HepG2 (cell line): ENCODE data around the gene TSSK2. TPM values are rescaled to one million over a fixed set of nuclear protein-coding genes. Genes with fewer than 3 reads are reported as not detected.
A peak's percentile ranks its signal among the peaks of the same experiment; 100 is the strongest.

Experiments
- CCAR2 ChIP-seq: fragments of 200-400 bp; formaldehyde crosslinking; optimal IDR thresholded peaks from 2 replicates; pipeline ENCODE3; 2018; ENCODE audit warnings: low read depth, mild to moderate bottlenecking, low read length, moderate library complexity
- CREM ChIP-seq, 2 experiments: sonication (generic) in 1 of 2; formaldehyde crosslinking in 1 of 2; IDR thresholded peaks; 2 replicates each; pipeline versions ENCODE4 v1.4.0 to v1.6.1; 2016 to 2020; ENCODE audit warnings: antibody characterized with exemption in 1 of 2, mild to moderate bottlenecking in 1 of 2, missing genetic modification reagents in 1 of 2
- DR1 ChIP-seq: sonication (generic); formaldehyde crosslinking; IDR thresholded peaks from 2 replicates; pipeline ENCODE4 v1.8.0; 2021; ENCODE audit warnings: mild to moderate bottlenecking, missing genetic modification reagents, inconsistent platforms
- ESRRA ChIP-seq: sonication (generic); formaldehyde crosslinking; IDR thresholded peaks from 2 replicates; pipeline ENCODE4 v1.5.1; 2020; ENCODE audit warnings: mild to moderate bottlenecking, low read depth, missing genetic modification reagents
- HCFC1 ChIP-seq: fragments of 150-350 bp; IDR thresholded peaks from 2 replicates; pipeline ENCODE4 v1.6.1; 2014; ENCODE audit warnings: low read depth, low read length
- HNRNPH1 ChIP-seq: fragments of 200-400 bp; formaldehyde crosslinking; optimal IDR thresholded peaks from 2 replicates; pipeline ENCODE3; 2017; ENCODE audit warnings: mild to moderate bottlenecking, low read depth, low read length
- JUND ChIP-seq: sonication (generic); formaldehyde crosslinking; IDR thresholded peaks from 2 replicates; pipeline ENCODE4 v1.8.0; 2022; ENCODE audit warnings: mild to moderate bottlenecking, missing genetic modification reagents
- KLF12 ChIP-seq: sonication (generic); formaldehyde crosslinking; IDR thresholded peaks from 2 replicates; pipeline ENCODE4 v1.4.0; 2020; ENCODE audit warnings: missing genetic modification reagents, borderline replicate concordance
- NR2C2 ChIP-seq: sonication (generic); formaldehyde crosslinking; IDR thresholded peaks from 2 replicates; pipeline ENCODE4 v1.4.0; 2020; ENCODE audit warnings: missing genetic modification reagents, mild to moderate bottlenecking, moderate library complexity, borderline replicate concordance
- NR2F6 ChIP-seq, 2 experiments: IDR thresholded peaks; 2 replicates each; pipeline ENCODE4 v1.6.1; 2016; ENCODE audit warnings: antibody characterized with exemption in 1 of 2, mild to moderate bottlenecking in 1 of 2
- PAX8 ChIP-seq: sonication (generic); formaldehyde crosslinking; IDR thresholded peaks from 2 replicates; pipeline ENCODE4 v1.8.0; 2022; ENCODE audit warnings: mild to moderate bottlenecking, missing genetic modification reagents, borderline replicate concordance
- SIN3B ChIP-seq: fragments of 150-350 bp; IDR thresholded peaks from 2 replicates; pipeline ENCODE4 v1.6.1; 2014; ENCODE audit warnings: low read length
- TOE1 ChIP-seq: sonication (generic); formaldehyde crosslinking; IDR thresholded peaks from 2 replicates; pipeline ENCODE4 v1.4.0; 2020; ENCODE audit warnings: mild to moderate bottlenecking, missing genetic modification reagents
- ZC3H4 ChIP-seq: sonication (generic); formaldehyde crosslinking; IDR thresholded peaks from 2 replicates; pipeline ENCODE4 v1.4.0; 2020; ENCODE audit warnings: missing genetic modification reagents, borderline replicate concordance
- ZIK1 ChIP-seq: sonication (generic); formaldehyde crosslinking; IDR thresholded peaks from 2 replicates; pipeline ENCODE4 v1.5.0; 2020; ENCODE audit warnings: mild to moderate bottlenecking, low read depth, missing genetic modification reagents, borderline replicate concordance
- ZNF101 ChIP-seq: sonication (generic); formaldehyde crosslinking; IDR thresholded peaks from 2 replicates; pipeline ENCODE4 v1.4.0; 2020; ENCODE audit warnings: mild to moderate bottlenecking, low read depth, missing genetic modification reagents, borderline replicate concordance
- ZNF136 ChIP-seq: sonication (generic); formaldehyde crosslinking; IDR thresholded peaks from 2 replicates; pipeline ENCODE4 v1.8.1; 2022; ENCODE audit warnings: low read depth, mild to moderate bottlenecking, moderate library complexity, missing genetic modification reagents
- ZNF30 ChIP-seq: sonication (generic); formaldehyde crosslinking; IDR thresholded peaks from 2 replicates; pipeline ENCODE4 v1.5.0; 2020; ENCODE audit warnings: mild to moderate bottlenecking, missing genetic modification reagents
- ZNF549 ChIP-seq: sonication (generic); formaldehyde crosslinking; IDR thresholded peaks from 2 replicates; pipeline ENCODE4 v1.5.0; 2020; ENCODE audit warnings: missing genetic modification reagents
- ZNF550 ChIP-seq: sonication (generic); formaldehyde crosslinking; IDR thresholded peaks from 2 replicates; pipeline ENCODE4 v1.4.0; 2020; ENCODE audit warnings: mild to moderate bottlenecking, missing genetic modification reagents, borderline replicate concordance
- ZNF841 ChIP-seq: sonication (generic); formaldehyde crosslinking; IDR thresholded peaks from 2 replicates; pipeline ENCODE4 v1.8.1; 2023; ENCODE audit warnings: missing genetic modification reagents, borderline replicate concordance
- ZSCAN25 ChIP-seq: sonication (generic); formaldehyde crosslinking; IDR thresholded peaks from 2 replicates; pipeline ENCODE4 v1.8.0; 2022; ENCODE audit warnings: mild to moderate bottlenecking, missing genetic modification reagents
- ZSCAN31 ChIP-seq: sonication (generic); formaldehyde crosslinking; IDR thresholded peaks from 2 replicates; pipeline ENCODE4 v1.5.0; 2020; ENCODE audit warnings: low read depth, mild to moderate bottlenecking, missing genetic modification reagents
- polyA plus RNA-seq, 8 experiments: library from polyadenylated mRNA; depleted of rRNA in 3 of 8; stranded (reverse) in 7 of 8; unstranded in 1 of 8; fragments of >200 nt; fragmentation: Illumina TruSeq in 4 of 8; extraction: Trizol in 4 of 8; gene quantifications; 2 replicates each; pipeline versions ENCODE4 v1.2.1 to v1.2.3, GENCODE V29; 2011 to 2016; ENCODE audit warnings: low read depth in 4 of 8, missing spikeins in 1 of 8, mixed read lengths in 1 of 8; ENCODE audit not compliant: insufficient read depth in 1 of 8
- total RNA-seq, 5 experiments: library from RNA; depleted of rRNA; stranded (reverse); fragments of >200 nt; fragmentation: Illumina TruSeq; extraction: Trizol; gene quantifications; 2 replicates each; pipeline ENCODE4 v1.2.3, GENCODE V29; 2016; ENCODE audit warnings: low read depth in 1 of 5
- TF ChIP-seq, protein P1 (sequence below): sonication (generic); formaldehyde crosslinking; IDR thresholded peaks from 2 replicates; pipeline ENCODE4 v1.8.1; 2023; ENCODE audit warnings: mild to moderate bottlenecking, missing genetic modification reagents, borderline replicate concordance
- TF ChIP-seq, protein P2 (sequence below): sonication (generic); formaldehyde crosslinking; IDR thresholded peaks from 2 replicates; pipeline ENCODE4 v1.8.1; 2023; ENCODE audit warnings: mild to moderate bottlenecking, inconsistent platforms, moderate library complexity, missing genetic modification reagents, borderline replicate concordance
- TF ChIP-seq, protein P3 (sequence below): sonication (generic); formaldehyde crosslinking; IDR thresholded peaks from 2 replicates; pipeline ENCODE4 v1.8.1; 2023; ENCODE audit warnings: missing genetic modification reagents, mild to moderate bottlenecking, borderline replicate concordance
- TF ChIP-seq, protein P4 (sequence below): sonication (generic); formaldehyde crosslinking; IDR thresholded peaks from 2 replicates; pipeline ENCODE4 v1.8.1; 2022; ENCODE audit warnings: mild to moderate bottlenecking, missing genetic modification reagents
- TF ChIP-seq, protein P5 (sequence below): sonication (generic); formaldehyde crosslinking; IDR thresholded peaks from 2 replicates; pipeline ENCODE4 v1.8.0; 2022; ENCODE audit warnings: mild to moderate bottlenecking, missing genetic modification reagents

The TSSK2 gene
- total and polyA plus RNA-seq, 2 of the 13 experiments (the other 11 are each of a cell fraction or from before 2014, with no cell fraction given): not detected

DNA sequence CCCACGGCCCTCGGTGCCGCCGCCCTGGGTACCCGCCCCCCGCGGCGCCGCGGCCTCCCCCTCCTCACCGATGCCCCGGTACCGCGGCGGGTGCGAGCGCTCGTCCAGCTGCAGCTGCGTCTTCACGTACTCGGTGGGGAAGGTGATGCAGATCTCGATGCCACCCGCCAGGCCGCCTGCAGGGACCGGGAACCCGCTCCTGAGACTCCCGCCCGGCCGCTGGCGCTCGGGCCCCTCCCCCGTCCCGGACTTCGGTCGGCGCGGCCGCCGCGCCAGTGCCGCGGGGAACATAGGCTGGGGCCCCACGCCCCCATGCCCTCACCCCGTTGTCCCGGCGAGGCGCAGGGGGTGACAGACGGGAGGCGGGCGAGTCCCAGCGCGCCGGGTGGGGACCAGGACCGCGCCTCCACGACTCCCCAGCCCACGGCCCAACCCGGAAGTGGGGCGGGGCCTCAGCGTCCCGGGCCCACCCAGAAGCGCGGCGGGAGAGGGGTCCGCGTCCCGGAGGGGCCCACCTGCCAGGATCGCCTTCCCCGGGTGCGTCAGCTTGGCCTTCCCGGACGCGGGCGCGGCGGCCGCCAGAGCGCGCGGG is 47.1 kb downstream of the TSSK2 start (continued):
- TF ChIP-seq DR1 (CRISPR knock-in tag): no peak
- peak; percentile 30; the same call in 1 of the 2 replicates for TF ChIP-seq JUND (CRISPR knock-in tag)
- no peak for TF ChIP-seq TOE1 (CRISPR knock-in tag)
- no peak for TF ChIP-seq ESRRA
- TF ChIP-seq HNRNPH1: no peak
- TF ChIP-seq NR2F6 (IDR thresholded peaks at IDR 0.05): no peak
- no peak for TF ChIP-seq NR2F6 (CRISPR knock-in tag; IDR thresholded peaks at IDR 0.05)
- TF ChIP-seq, protein P1, sequence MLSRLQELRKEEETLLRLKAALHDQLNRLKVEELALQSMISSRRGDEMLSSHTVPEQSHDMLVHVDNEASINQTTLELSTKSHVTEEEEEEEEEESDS (CRISPR knock-in tag): no peak
- TF ChIP-seq, protein P2, sequence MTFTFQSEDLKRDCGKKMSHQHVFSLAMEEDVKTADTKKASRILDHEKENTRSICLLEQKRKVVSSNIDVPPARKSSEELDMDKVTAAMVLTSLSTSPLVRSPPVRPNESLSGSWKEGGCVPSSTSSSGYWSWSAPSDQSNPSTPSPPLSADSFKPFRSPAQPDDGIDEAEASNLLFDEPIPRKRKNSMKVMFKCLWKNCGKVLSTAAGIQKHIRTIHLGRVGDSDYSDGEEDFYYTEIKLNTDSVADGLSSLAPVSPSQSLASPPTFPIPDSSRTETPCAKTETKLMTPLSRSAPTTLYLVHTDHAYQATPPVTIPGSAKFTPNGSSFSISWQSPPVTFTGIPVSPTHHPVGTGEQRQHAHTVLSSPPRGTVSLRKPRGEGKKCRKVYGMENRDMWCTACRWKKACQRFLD: 0 out of 2 replicates have a peak, but pooled peaks have one; percentile 37
- TF ChIP-seq KLF12 (CRISPR knock-in tag): no peak
- TF ChIP-seq, protein P3, sequence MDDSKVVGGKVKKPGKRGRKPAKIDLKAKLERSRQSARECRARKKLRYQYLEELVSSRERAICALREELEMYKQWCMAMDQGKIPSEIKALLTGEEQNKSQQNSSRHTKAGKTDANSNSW (CRISPR knock-in tag): no peak
- TF ChIP-seq ZNF841 (CRISPR knock-in tag): no peak; the same call in 1 of the 2 replicates
- TF ChIP-seq ZSCAN25 (CRISPR knock-in tag): no peak
- TF ChIP-seq ZNF136: no peak
- no peak for TF ChIP-seq CREM (IDR thresholded peaks at IDR 0.05)
- no peak for TF ChIP-seq CREM (CRISPR knock-in tag; IDR thresholded peaks at IDR 0.05)
- TF ChIP-seq ZSCAN31 (CRISPR knock-in tag): peak; percentile 87
- TF ChIP-seq, protein P4, sequence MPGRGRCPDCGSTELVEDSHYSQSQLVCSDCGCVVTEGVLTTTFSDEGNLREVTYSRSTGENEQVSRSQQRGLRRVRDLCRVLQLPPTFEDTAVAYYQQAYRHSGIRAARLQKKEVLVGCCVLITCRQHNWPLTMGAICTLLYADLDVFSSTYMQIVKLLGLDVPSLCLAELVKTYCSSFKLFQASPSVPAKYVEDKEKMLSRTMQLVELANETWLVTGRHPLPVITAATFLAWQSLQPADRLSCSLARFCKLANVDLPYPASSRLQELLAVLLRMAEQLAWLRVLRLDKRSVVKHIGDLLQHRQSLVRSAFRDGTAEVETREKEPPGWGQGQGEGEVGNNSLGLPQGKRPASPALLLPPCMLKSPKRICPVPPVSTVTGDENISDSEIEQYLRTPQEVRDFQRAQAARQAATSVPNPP (CRISPR knock-in tag): no peak
- no peak for TF ChIP-seq ZNF549 (CRISPR knock-in tag)
- TF ChIP-seq SIN3B: no peak
- TF ChIP-seq CCAR2: no peak
- no peak for TF ChIP-seq HCFC1
- TF ChIP-seq ZIK1 (CRISPR knock-in tag): no peak
- TF ChIP-seq PAX8 (CRISPR knock-in tag): no peak
- TF ChIP-seq ZNF30 (CRISPR knock-in tag): no peak
- TF ChIP-seq ZNF101 (CRISPR knock-in tag): no peak
- peak; percentile 45 for TF ChIP-seq NR2C2 (CRISPR knock-in tag)
- TF ChIP-seq ZC3H4 (CRISPR knock-in tag): no peak
- no peak for TF ChIP-seq ZNF550 (CRISPR knock-in tag)
- TF ChIP-seq, protein P5, sequence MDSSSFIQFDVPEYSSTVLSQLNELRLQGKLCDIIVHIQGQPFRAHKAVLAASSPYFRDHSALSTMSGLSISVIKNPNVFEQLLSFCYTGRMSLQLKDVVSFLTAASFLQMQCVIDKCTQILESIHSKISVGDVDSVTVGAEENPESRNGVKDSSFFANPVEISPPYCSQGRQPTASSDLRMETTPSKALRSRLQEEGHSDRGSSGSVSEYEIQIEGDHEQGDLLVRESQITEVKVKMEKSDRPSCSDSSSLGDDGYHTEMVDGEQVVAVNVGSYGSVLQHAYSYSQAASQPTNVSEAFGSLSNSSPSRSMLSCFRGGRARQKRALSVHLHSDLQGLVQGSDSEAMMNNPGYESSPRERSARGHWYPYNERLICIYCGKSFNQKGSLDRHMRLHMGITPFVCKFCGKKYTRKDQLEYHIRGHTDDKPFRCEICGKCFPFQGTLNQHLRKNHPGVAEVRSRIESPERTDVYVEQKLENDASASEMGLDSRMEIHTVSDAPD (CRISPR knock-in tag): no peak
